Activated naive CD8-positive, alpha-beta T cell treated with anti-CD3 and anti-CD28 coated beads, Interleukin-2, amount 50 U/mL, for 24 hours (primary cell): ENCODE results near the gene IFNK.

ENCODE experiments used
- ATAC-seq: fragments of 150-1000 bp; cut with Tn5 transposase; one replicate; pipeline ENCODE4 v1.10.0; 2021
- DNase-seq: peaks from one replicate; pipeline ENCODE4 v3.0.0; 2021
- H3K27ac Mint-ChIP-seq: one replicate; pipeline ENCODE4 v1.8.0; 2021; ENCODE audit warnings: mild to moderate bottlenecking, mixed read lengths
- H3K27me3 Mint-ChIP-seq: one replicate; pipeline ENCODE4 v1.8.0; 2021; ENCODE audit warnings: mixed read lengths
- H3K36me3 Mint-ChIP-seq: one replicate; pipeline ENCODE4 v1.8.0; 2021; ENCODE audit warnings: low read depth, mixed read lengths
- H3K4me1 Mint-ChIP-seq: one replicate; pipeline ENCODE4 v1.8.0; 2021; ENCODE audit warnings: mixed read lengths
- H3K4me3 Mint-ChIP-seq: one replicate; pipeline ENCODE4 v1.8.0; 2021; ENCODE audit warnings: mild to moderate bottlenecking, moderate library complexity, mixed read lengths
- H3K9me3 Mint-ChIP-seq: one replicate; pipeline ENCODE4 v1.8.0; 2021; ENCODE audit warnings: mixed read lengths

The IFNK gene

DNA sequence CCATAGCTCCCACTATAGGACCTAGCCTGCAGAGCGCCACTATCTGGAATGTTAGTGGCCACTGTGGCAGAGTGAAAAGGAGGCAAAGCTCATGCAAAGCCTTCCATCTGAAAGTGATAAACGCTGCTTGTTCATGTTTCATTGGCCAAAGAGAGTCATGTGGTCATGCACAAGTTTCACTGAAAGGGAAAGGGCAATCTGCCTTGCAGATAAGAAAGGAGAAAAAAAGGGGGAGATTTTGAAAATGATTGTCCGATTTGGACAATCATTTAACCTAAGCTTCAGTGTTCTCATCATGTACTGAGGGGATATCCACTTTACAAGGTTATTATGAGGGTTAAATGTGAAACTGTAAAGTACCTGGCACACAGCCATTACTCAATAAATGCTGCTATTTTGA lies 14.6 kb downstream of the IFNK start:
- DNase-seq = no peak
- no peaks in the 10 kb centered on the region for H3K9me3 Mint-ChIP-seq
- no peaks in the 10 kb centered on the region for H3K27me3 Mint-ChIP-seq
- no peaks in the 10 kb centered on the region for H3K36me3 Mint-ChIP-seq
- H3K4me1 Mint-ChIP-seq = no peaks in the 10 kb centered on the region
- no peak overlapping the region for H3K4me3 Mint-ChIP-seq
- ATAC-seq = no peak
- no peak overlapping the region for H3K27ac Mint-ChIP-seq

DNA sequence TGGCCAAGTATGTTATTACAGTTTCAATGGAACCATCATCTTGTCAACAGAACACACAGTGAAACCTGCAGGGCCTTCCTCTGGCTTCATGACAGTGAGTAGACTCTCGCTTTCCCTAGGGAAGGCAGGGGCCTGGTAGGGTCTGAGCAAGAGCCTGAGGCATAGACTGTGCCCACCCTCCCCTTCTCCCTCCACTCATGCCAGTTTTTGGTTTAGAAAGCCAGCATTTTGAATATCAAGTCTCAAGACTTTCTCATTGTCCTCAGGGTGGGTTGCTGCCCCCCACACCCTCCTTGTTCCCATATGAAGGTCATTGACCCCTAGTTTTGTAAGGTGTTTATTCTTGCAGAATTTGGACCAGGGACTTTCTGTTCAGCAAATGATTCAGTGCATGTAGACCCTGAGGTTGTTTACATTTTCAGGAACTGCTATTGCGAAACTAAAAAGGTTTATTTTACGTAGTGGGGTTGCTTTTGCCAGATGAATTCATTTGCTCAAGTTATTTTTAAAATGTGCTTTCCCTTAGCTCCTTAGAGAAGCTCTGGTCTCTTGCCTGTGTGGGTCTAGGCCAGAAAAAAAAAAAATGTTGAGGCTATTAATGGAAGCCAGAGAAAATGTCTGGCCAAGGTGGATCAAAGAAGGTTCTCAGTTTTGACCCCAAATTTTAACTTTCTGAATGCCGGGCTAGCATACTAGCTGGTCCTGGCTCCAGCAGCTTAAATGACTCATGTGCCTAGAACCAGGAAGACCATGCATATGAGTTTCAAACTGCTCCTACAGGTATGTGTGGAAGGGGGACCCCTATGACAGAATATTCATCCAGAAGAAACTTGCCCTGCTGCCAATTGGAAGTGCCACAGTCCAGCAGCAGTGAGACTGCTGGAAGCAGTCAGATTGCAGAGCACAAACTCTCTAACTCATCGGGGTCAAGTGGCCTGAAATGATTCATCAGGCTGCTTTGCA lies 15.7 kb downstream of the IFNK start:
- no peaks in the 10 kb centered on the region for H3K27me3 Mint-ChIP-seq
- ATAC-seq = no peak

DNA sequence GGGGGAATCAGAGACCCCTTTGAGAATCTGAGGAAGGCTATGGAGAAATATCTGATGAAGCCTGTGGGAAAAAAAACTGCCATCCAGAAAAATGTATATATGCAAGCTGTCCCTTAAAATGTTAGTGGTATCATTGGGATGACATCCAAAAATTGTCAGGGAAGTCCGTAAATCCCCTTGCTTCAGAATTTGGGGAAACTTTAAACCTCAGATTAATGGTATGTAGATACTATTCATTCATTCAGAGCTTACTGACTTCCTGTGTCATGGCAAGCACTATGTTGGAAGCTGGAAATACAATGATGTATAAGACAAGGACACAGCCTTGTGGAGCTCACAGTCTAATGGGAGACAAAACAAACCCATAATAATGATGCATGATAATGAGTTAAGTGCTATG lies 16.4 kb downstream of the IFNK start:
- Mint-ChIP-seq H3K27me3 (no peaks in the 10 kb centered on the region), H3K9me3 (no peaks in the 10 kb centered on the region), H3K27ac (no peak overlapping the region), H3K4me3 (no peak overlapping the region), H3K4me1 (no peaks in the 10 kb centered on the region), H3K36me3 (no peaks in the 10 kb centered on the region)
- no peak for DNase-seq
- ATAC-seq = no peak

More for the DNA sequence above, 15.7 kb downstream of the IFNK start:
- DNase-seq = no peak
- H3K4me3 Mint-ChIP-seq = no peak overlapping the region
- H3K4me1 Mint-ChIP-seq = no peaks in the 10 kb centered on the region
- H3K9me3 Mint-ChIP-seq = no peaks in the 10 kb centered on the region
- no peaks in the 10 kb centered on the region for H3K36me3 Mint-ChIP-seq
- no peak overlapping the region for H3K27ac Mint-ChIP-seq

GRCh38 chr9:27541740-27542139 lies 17.6 kb downstream of the IFNK start:
- no peak for ATAC-seq
- DNase-seq = no peak
- no peaks in the 10 kb centered on the region for H3K27me3 Mint-ChIP-seq
- no peaks in the 10 kb centered on the region for H3K9me3 Mint-ChIP-seq
- no peaks in the 10 kb centered on the region for H3K36me3 Mint-ChIP-seq
- H3K4me1 Mint-ChIP-seq = no peaks in the 10 kb centered on the region
- no peak overlapping the region for H3K4me3 Mint-ChIP-seq
- no peak overlapping the region for H3K27ac Mint-ChIP-seq

DNA sequence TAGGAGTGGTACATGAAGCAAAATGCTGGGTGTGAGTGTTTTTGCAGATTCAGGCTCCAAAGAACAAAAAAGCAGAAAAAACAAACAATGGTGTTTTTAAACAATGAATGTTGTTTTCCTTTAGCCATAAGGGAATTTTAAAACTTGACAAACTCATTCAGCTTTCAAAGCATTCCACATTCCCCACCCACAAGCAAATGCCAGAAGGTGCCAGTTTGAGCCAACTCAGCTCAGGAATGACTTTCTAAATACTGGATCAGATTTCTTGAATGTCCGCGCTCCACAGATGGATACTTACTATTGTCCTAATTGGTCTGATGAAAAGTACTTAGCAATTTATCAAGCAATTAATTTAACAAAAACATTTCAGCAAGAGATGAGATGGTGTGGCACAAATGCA lies 18.4 kb downstream of the IFNK start:
- H3K4me3 Mint-ChIP-seq = no peak overlapping the region
- H3K9me3 Mint-ChIP-seq = no peaks in the 10 kb centered on the region
- H3K36me3 Mint-ChIP-seq = no peaks in the 10 kb centered on the region
- H3K4me1 Mint-ChIP-seq = no peaks in the 10 kb centered on the region
- no peaks in the 10 kb centered on the region for H3K27me3 Mint-ChIP-seq
- ATAC-seq (no peak), DNase-seq (no peak)
- H3K27ac Mint-ChIP-seq = no peak overlapping the region

DNA sequence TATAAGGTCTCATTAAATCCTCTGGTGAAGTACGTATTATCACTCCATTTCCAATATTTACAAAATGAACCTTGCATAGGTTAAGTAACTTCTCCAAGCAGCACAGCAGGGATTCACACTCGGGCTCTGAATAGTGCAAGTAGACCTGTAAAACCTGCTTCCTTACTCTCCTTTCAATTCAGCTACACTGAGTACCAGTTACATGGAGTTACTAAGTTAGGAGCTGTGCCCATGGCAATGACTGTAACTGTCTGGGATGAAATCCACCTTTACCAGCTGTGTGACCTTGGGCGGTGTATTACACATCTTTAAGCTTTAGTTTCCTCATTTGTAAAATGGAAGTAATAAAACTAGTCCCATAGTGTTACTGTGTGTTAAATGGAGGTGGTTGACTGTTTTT lies 21.4 kb downstream of the IFNK start:
- H3K27me3 Mint-ChIP-seq = no peaks in the 10 kb centered on the region
- H3K36me3 Mint-ChIP-seq = no peaks in the 10 kb centered on the region
- H3K9me3 Mint-ChIP-seq = no peaks in the 10 kb centered on the region
- no peaks in the 10 kb centered on the region for H3K4me1 Mint-ChIP-seq
- H3K27ac Mint-ChIP-seq = no peak overlapping the region
- no peak overlapping the region for H3K4me3 Mint-ChIP-seq
- ATAC-seq (no peak), DNase-seq (no peak)

DNA sequence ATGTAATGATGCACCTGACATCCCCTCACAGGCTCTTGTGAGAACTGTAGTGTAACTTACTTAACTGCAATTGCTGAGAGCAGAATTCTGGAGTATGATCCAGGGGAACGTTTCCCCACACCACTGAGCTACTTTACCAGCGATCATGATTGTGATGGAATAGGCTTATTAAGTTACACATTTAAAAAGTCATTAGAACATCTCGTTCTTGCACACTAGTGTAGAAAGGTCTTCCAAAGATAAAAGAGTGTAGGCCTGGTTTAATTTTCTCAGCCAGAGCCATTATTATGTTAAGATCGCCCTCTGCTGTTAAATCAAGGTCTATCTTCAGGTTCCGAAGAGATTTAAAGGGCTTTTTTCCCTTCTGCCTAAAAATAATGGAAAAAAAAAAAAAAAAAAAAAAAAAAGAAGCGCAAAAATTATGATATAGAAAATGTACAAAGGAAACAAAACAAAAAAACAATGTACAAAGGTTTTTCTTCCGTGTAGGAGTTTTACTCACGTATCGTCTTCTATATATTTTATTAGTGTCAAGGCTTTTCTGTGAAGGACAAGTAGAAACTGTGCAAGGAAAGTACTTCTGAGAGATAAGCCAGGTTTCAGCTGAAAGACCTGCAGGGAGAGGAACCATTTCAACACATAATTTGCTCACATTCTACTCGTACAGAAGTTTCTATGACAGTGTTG lies 24.1 kb downstream of the IFNK start:
- H3K36me3 Mint-ChIP-seq = peaks cover 4% of the 10 kb centered on the region
- no peak for ATAC-seq
- no peak overlapping the region for H3K27ac Mint-ChIP-seq
- no peaks in the 10 kb centered on the region for H3K9me3 Mint-ChIP-seq
- DNase-seq = no peak
- no peaks in the 10 kb centered on the region for H3K4me1 Mint-ChIP-seq
- H3K4me3 Mint-ChIP-seq = no peak overlapping the region
- H3K27me3 Mint-ChIP-seq = no peaks in the 10 kb centered on the region

- H3K36me3 Mint-ChIP-seq = peaks cover 11% of the 10 kb centered on the region
- ATAC-seq (no peak), DNase-seq (no peak)
- H3K4me1 Mint-ChIP-seq = no peaks in the 10 kb centered on the region
- H3K4me3 Mint-ChIP-seq = no peak overlapping the region
- no peaks in the 10 kb centered on the region for H3K27me3 Mint-ChIP-seq
- H3K9me3 Mint-ChIP-seq = no peaks in the 10 kb centered on the region
- H3K27ac Mint-ChIP-seq = no peak overlapping the region
Observed at GRCh38 chr9:27549196-27549755, 25.2 kb downstream of the IFNK start.

DNA sequence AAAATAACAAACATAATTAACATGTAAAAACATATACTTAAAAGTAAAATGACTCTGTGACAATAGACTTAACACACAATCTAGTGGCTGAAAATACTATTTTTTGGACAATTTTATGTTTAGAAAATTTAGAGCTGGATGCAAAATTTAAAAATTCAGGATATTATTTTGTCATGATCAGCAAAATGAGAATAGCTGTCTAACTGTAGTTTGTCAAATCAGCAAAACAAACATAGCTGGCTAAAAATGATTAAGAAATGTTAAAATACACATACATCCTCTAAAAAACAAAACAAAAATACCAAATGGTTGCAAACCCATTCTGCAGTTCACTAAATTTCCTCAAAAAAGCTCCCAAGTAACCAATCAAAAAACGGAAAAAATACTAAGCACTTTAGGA lies 30.6 kb downstream of the IFNK start:
- H3K27me3 Mint-ChIP-seq = no peaks in the 10 kb centered on the region
- peaks cover 14% of the 10 kb centered on the region for H3K36me3 Mint-ChIP-seq
- DNase-seq (no peak), ATAC-seq (no peak)
- no peaks in the 10 kb centered on the region for H3K9me3 Mint-ChIP-seq
- no peaks in the 10 kb centered on the region for H3K4me1 Mint-ChIP-seq
- no peak overlapping the region for H3K27ac Mint-ChIP-seq
- no peak overlapping the region for H3K4me3 Mint-ChIP-seq

GRCh38 chr9:27556470-27556869 lies 32.4 kb downstream of the IFNK start:
- no peak overlapping the region for H3K27ac Mint-ChIP-seq
- peaks cover 15% of the 10 kb centered on the region for H3K36me3 Mint-ChIP-seq
- no peaks in the 10 kb centered on the region for H3K4me1 Mint-ChIP-seq
- no peak for ATAC-seq
- no peaks in the 10 kb centered on the region for H3K9me3 Mint-ChIP-seq
- DNase-seq = no peak
- H3K4me3 Mint-ChIP-seq = no peak overlapping the region
- H3K27me3 Mint-ChIP-seq = no peaks in the 10 kb centered on the region

GRCh38 chr9:27558307-27558706 lies 34.2 kb downstream of the IFNK start:
- ATAC-seq = no peak
- H3K4me3 Mint-ChIP-seq = no peak overlapping the region
- no peaks in the 10 kb centered on the region for H3K27me3 Mint-ChIP-seq
- peaks cover 16% of the 10 kb centered on the region for H3K36me3 Mint-ChIP-seq
- peaks cover 3% of the 10 kb centered on the region for H3K4me1 Mint-ChIP-seq
- no peaks in the 10 kb centered on the region for H3K9me3 Mint-ChIP-seq
- H3K27ac Mint-ChIP-seq = no peak overlapping the region
- DNase-seq = no peak

DNA sequence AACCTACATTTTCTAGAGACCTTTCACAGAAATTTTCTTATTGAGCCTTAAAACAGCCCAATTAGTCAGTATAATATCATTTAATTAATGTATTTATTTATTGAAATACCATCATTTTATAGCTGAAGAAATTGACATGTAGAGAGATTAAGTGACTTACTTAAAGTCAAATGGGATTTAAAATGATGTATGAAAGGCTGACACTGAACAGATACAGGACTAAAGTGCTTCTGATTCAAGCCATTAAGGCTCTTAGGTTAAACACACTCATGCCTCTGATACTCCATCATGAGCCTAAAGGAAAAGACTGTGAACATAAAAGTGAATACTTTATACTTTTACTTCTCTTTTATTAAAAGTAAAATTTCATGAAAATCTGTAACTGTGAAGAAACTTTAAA lies 36.4 kb downstream of the IFNK start:
- ATAC-seq = no peak
- H3K4me1 Mint-ChIP-seq = peaks cover 20% of the 10 kb centered on the region
- no peak for DNase-seq
- H3K4me3 Mint-ChIP-seq = no peak overlapping the region
- no peaks in the 10 kb centered on the region for H3K27me3 Mint-ChIP-seq
- H3K27ac Mint-ChIP-seq = no peak overlapping the region
- no peaks in the 10 kb centered on the region for H3K9me3 Mint-ChIP-seq
- peaks cover 14% of the 10 kb centered on the region for H3K36me3 Mint-ChIP-seq

- DNase-seq (no peak), ATAC-seq (no peak)
- H3K36me3 Mint-ChIP-seq = peaks cover 16% of the 10 kb centered on the region
- H3K9me3 Mint-ChIP-seq = no peaks in the 10 kb centered on the region
- H3K27ac Mint-ChIP-seq = no peak overlapping the region
- H3K4me1 Mint-ChIP-seq = peaks cover 23% of the 10 kb centered on the region
- H3K4me3 Mint-ChIP-seq = no peak overlapping the region
- no peaks in the 10 kb centered on the region for H3K27me3 Mint-ChIP-seq
Observed at GRCh38 chr9:27561685-27562084, 37.6 kb downstream of the IFNK start.

GRCh38 chr9:27563738-27564430 lies 39.8 kb downstream of the IFNK start:
- DNase-seq (no peak), ATAC-seq (no peak)
- Mint-ChIP-seq H3K27ac (no peak overlapping the region), H3K9me3 (no peaks in the 10 kb centered on the region), H3K4me1 (peaks cover 23% of the 10 kb centered on the region), H3K36me3 (peaks cover 15% of the 10 kb centered on the region), H3K4me3 (no peak overlapping the region), H3K27me3 (no peaks in the 10 kb centered on the region)
